Suppressor macrophage treated with lipopolysaccharide for 4 hours (primary cell): ENCODE results near the gene RNF149.
"Not testable (repeated sequence)": the region's sequence is repeated elsewhere in the genome, so short reads cannot be mapped to it uniquely, and the experiment has no call there.

Source experiments
- DNase-seq: peaks from one replicate; pipeline ENCODE4 v3.0.0-alpha.2; 2020

Gene RNF149

GRCh38 chr2:101308432-101309210 lies at the start of gene RNF149:
Gene RNF149 (minus strand): TSS chr2:101308701. CDS start chr2:101308588, 113 bp downstream.
- DNase-seq, result peak; percentile 98

DNA sequence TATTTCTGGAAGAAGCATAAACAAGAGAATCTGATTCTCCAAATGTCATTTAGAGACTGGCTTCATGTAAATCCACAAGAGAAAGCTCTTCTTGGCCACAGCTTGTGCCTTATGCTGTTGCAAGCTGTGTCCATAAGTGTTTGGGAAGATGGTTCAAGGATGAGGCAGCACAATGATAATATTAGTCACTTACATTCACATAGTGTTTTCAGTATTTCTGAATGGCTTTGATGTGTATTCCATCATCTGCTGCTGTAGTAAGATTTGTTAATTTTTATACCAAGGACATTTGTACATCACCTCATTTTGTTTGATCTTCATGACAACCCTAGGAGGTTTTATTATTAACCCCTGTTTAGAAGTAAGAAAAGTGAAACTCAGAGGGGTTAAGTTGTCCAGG lies 48.9 kb upstream of the RNF149 start:
- peak; percentile 16 for DNase-seq

GRCh38 chr2:101356521-101356920 lies 48.0 kb upstream of the RNF149 start:
- DNase-seq, result peak; percentile 27

DNA sequence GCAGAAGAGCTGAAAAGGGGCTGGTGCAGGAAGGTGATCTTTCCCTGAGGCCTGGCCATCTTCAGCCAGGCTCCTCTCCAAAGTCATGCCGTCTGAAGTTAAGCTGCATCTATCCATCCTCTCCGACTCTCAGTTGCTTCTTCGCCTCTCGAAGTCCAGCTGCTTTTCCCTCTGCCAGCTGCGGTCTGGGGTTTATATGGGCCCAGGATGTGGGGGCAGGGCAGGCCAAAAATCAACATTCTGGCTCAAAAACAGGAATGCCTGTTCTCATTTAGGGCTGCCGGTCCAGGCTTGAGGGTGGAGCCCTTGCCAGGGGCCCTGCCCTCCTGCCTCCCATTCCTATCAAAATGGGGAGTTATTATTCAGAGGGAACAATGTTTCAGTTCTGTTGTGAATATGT lies 47.6 kb upstream of the RNF149 start:
- DNase-seq, result no peak

- DNase-seq, result no peak
Measured at GRCh38 chr2:101355401-101356054, 47.0 kb upstream of the RNF149 start.

- DNase-seq, result no peak
Measured at GRCh38 chr2:101354420-101355311, 46.2 kb upstream of the RNF149 start.

GRCh38 chr2:101352631-101353030 lies 44.1 kb upstream of the RNF149 start:
- not testable (repeated sequence) for DNase-seq

DNA sequence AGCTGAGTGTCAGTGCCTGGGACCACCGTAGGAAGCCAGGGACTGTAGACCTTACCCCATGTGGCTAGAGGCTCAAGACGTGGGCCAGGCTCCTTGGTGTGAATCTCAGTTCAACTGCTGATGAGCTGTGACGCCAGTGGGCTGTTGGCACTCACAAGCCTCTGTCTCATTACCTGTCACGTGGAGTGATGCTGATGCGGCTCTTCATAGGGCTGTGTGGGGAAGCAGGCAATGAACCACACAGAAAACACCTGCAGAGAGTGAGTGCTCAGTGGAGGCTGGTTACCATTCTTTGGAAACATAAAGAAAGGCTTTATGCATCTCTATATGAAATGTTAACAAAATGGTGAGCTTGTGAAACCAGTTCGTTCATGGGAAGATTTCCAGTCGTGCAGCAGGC lies 42.7 kb upstream of the RNF149 start:
- no peak for DNase-seq

- DNase-seq, result peak; percentile 80
Measured at GRCh38 chr2:101349893-101350662, 41.6 kb upstream of the RNF149 start.

DNA sequence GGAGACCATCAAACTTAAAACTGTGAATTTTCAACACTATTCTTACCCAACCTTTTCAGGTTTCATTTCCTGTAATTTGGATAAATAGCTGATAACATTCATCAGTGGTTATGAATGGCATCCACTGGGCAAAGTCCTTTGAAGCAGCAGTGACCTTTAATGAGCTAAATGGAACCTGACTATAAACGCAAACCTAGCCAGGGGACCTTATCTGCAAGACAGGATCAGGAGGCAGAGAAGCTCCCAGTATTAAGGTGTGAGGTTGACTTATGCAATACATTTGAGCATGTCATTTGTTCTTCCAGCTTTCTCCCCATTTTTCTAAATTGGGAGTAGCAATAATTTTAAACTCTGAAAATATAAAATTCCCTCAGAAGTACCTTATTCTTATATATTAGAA lies 40.4 kb upstream of the RNF149 start:
- DNase-seq, result peak; percentile 9

GRCh38 chr2:101346909-101347308 lies 38.4 kb upstream of the RNF149 start:
- DNase-seq, result no peak

- DNase-seq, result no peak
Measured at GRCh38 chr2:101344137-101344536, 35.6 kb upstream of the RNF149 start.

DNA sequence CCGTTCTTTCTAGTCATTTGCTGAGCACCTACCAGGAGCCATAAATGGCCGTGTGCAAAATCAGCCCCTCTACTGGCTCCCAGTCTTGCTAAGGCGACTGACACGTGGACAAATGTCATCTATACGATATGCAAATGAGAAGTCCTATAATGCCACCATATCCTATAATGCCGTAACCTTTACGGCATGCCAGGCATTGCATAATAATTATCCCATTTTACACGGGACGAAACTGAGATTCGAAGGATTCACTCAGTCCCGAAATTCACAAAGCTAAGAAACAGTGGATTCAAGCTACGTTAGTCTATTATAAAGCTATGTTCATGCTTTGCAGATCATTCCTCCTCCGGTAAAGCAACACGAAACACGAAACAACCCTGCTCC lies 34.1 kb upstream of the RNF149 start:
- DNase-seq, result no peak

- DNase-seq, result peak; percentile 87
Measured at GRCh38 chr2:101341901-101342624, 33.6 kb upstream of the RNF149 start.

GRCh38 chr2:101341421-101341820 lies 32.9 kb upstream of the RNF149 start:
- peak; percentile 7 for DNase-seq

DNA sequence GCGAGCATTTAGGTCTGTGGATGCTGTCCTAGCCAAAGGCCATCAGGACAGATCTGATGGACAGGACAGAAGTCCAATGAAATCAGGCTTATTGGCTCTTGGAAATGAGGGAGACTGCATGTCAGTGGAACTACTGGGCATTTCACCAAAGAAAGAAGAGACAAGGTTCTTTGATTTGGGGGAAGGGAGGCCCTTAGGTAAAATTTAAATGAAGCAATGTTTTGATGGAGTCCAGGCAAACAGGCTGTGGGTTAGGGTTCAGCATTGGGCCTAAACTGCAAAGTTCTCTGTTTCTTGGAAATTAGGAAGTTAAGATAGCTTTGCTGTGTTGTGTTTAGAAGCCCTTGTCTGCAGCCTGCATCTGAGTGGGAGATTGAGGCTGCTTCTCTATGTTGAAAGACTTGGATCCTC lies 31.6 kb upstream of the RNF149 start:
- DNase-seq, result no peak

GRCh38 chr2:101339266-101339880 lies 30.9 kb upstream of the RNF149 start:
- DNase-seq, result no peak

- DNase-seq, result no peak
Measured at GRCh38 chr2:101337877-101338276, 29.4 kb upstream of the RNF149 start.

DNA sequence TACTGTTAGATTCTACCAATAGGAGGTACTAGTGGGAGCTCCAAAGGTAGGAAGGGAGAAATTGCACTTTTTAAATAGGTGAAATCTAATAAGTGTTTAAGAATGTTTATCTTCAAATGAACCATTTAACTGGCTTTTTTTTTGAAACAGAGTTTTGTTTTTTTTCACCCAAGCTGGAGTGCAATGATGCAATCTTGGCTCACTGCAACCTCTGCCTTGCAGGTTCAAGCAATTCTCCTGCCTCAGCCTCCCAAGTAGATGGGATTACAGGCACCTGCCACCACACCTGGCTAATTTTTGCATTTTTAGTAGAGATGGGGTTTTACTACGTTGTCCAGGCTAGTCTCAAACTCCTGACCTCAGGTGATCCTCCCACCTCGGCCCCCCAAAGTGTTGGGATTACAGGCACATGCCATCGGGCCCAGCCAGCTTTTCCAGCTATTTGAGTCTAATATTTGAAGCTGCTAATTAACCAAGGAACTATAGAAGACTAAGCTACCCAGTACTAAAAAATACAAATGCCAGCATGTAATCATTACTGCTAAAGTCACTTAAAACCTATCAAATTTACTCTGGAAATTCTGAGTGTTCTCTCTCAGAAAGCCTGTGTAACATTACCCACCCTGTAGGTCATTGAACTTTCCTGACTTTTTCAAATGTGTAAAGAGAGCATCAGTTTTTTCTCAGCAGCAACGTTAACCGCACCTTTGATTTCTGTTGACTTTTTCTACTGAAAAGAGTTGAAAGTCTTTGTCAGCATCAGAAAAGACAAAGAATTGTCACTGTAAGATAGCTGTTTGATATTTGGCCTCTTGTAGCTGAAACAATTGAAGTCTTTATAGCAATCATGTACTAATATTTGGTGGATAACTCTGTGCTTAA lies 24.6 kb upstream of the RNF149 start:
- DNase-seq, result no peak

- no peak for DNase-seq
Measured at GRCh38 chr2:101331202-101331601, 22.7 kb upstream of the RNF149 start.
